ENCODE measurements around the gene PIGK. TPM values are rescaled to one million over a fixed set of nuclear protein-coding genes. Genes with fewer than 3 reads are reported as not detected.

Gene PIGK
- total and polyA plus RNA-seq, 7 donors, result 4.6 to 20.0 (median 15.9) TPM

DNA sequence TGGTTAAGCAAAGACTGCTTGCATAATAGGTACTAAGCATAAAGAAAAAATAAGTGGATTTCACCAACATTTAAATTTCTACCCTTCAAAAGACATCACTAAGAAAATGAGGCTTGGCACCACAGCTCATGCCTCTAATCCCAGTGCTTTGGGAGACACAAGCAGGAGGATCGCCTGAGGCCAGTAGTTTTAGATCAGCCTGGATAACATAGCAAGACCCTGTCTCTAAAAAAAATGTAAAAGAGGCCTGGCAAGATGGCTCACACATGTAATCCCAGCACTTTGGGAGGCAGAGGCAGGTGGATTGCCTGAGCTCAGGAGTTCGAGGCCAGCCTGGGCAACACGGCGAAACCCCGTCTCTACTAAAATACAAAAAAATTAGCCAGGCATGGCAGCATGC, 73.0 kb downstream of the PIGK start:
- H3K4me1 ChIP-seq, result no peaks in the 10 kb centered on the region
- whole genome bisulfite sequencing, 2 donors, result 94 to 96% methylated on average over 5 of the region's 5 CpGs
- no peaks in the 10 kb centered on the region for H3K36me3 ChIP-seq
- no peak for DNase-seq
- H3K9me3 ChIP-seq, result no peaks in the 10 kb centered on the region
- H3K4me3 ChIP-seq, result no peak overlapping the region
- no peak overlapping the region for H3K27ac ChIP-seq
- H3K27me3 ChIP-seq, result no peaks in the 10 kb centered on the region
- intact Hi-C loops (cut with DNase I), result loop anchor here (5.0 kb wide), 1 partner anchor 391 kb away; no protein-coding TSS in a partner anchor
- no peak for TF ChIP-seq POLR2A (IDR thresholded peaks at IDR 0.05)
- no peak for TF ChIP-seq POLR2AphosphoS5 (IDR thresholded peaks at IDR 0.05)
- no peak for TF ChIP-seq EP300 (IDR thresholded peaks at IDR 0.05)
- TF ChIP-seq, protein P1, sequence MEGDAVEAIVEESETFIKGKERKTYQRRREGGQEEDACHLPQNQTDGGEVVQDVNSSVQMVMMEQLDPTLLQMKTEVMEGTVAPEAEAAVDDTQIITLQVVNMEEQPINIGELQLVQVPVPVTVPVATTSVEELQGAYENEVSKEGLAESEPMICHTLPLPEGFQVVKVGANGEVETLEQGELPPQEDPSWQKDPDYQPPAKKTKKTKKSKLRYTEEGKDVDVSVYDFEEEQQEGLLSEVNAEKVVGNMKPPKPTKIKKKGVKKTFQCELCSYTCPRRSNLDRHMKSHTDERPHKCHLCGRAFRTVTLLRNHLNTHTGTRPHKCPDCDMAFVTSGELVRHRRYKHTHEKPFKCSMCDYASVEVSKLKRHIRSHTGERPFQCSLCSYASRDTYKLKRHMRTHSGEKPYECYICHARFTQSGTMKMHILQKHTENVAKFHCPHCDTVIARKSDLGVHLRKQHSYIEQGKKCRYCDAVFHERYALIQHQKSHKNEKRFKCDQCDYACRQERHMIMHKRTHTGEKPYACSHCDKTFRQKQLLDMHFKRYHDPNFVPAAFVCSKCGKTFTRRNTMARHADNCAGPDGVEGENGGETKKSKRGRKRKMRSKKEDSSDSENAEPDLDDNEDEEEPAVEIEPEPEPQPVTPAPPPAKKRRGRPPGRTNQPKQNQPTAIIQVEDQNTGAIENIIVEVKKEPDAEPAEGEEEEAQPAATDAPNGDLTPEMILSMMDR (IDR thresholded peaks at IDR 0.05), result no peak

DNA sequence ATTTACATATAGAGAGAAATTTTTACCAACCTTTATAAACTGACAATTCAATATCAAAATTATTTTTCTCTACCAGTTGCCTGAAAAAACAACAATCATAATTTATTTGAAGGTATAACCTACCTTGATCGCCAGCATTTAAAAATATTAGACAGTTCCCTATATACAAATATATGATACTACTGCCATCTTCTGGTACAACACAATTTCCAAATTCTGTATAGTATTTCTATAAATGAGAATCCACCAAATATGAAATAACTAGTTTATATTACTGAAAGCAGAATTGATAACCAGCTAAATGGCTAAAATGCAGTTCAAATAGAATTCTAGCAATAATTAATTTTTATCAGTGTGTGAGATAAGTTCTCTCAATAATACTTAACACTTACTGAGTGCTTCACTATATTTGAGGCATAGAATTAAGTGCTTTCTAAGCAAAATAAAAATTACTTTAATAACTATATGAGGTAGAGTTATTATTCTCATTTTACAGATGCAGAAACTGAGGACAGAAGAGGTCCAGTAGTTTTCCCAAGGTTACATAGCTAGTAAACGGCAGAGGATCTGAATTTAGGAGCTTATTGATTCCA, 75.6 kb downstream of the PIGK start:
- Histone ChIP-seq H3K4me1 (no peaks in the 10 kb centered on the region), H3K9me3 (no peaks in the 10 kb centered on the region), H3K27ac (no peak overlapping the region), H3K36me3 (no peaks in the 10 kb centered on the region), H3K27me3 (no peaks in the 10 kb centered on the region), H3K4me3 (no peak overlapping the region)
- 58 to 67% methylated on average over 2 of the region's 2 CpGs for WGBS, 2 donors
- TF ChIP-seq, protein P1 (IDR thresholded peaks at IDR 0.05), result peak in 1 of 4 experiments; percentile 10
- TF ChIP-seq POLR2A (IDR thresholded peaks at IDR 0.05) (no peak), POLR2AphosphoS5 (IDR thresholded peaks at IDR 0.05) (no peak), EP300 (IDR thresholded peaks at IDR 0.05) (no peak)
- DNase-seq, result no peak
- intact Hi-C loops (cut with DNase I), result loop anchor here (5.0 kb wide), 1 partner anchor 1151 kb away; no protein-coding TSS in a partner anchor

DNA sequence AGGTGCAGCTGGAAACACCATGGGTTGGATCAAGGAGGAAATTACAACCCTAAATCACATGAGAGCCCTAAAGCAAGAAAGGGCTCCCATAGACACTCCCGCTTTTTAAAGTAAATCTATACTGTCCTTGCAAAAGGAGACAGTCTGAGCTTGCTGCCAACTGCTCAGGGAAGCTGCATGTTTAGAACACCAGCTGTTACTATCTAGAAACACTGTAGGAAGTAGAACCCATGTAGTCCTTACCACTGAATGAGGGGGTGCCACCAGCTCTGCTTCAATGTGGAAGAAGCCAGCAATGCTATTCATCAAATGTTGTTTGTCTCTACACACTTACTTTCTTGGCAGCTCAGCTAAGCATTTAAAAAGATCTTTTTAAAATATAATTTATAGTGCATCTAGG, 79.8 kb downstream of the PIGK start:
- TF ChIP-seq POLR2AphosphoS5 (IDR thresholded peaks at IDR 0.05) (no peak), POLR2A (IDR thresholded peaks at IDR 0.05) (no peak), EP300 (IDR thresholded peaks at IDR 0.05) (no peak)
- TF ChIP-seq, protein P1 (IDR thresholded peaks at IDR 0.05), result no peak
- Histone ChIP-seq H3K9me3 (no peaks in the 10 kb centered on the region), H3K4me1 (no peaks in the 10 kb centered on the region), H3K27ac (no peak overlapping the region), H3K36me3 (no peaks in the 10 kb centered on the region), H3K4me3 (no peak overlapping the region), H3K27me3 (no peaks in the 10 kb centered on the region)
- 97 to 100% methylated on average over 1 of the region's 1 CpG for WGBS, 2 donors
- intact Hi-C loops (cut with DNase I), result no loop called here
- DNase-seq, result no peak

DNA sequence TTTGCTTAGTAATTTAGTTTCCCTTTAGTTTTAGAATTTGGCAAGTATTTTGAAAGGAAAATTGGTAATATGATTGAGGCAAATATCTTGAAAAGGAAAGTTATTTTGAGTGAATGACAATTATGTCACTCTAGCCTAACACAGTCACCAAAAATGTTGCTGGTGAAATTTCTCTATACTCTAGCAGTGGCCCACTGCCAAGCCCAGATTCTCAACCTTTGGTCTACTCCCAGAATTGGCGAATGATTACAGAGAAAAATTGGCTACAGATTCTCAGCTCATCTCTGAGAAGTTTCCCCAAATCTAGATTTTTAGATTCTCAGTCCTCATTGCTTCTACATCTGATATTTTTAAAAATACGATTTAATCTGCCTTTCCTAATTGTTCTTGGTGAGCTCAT, 84.9 kb downstream of the PIGK start:
- no peak for TF ChIP-seq EP300 (IDR thresholded peaks at IDR 0.05)
- TF ChIP-seq, protein P1 (IDR thresholded peaks at IDR 0.05), result no peak
- no peak for TF ChIP-seq POLR2A (IDR thresholded peaks at IDR 0.05)
- no peak for TF ChIP-seq POLR2AphosphoS5 (IDR thresholded peaks at IDR 0.05)
- Histone ChIP-seq H3K27me3 (no peaks in the 10 kb centered on the region), H3K27ac (no peak overlapping the region), H3K4me1 (no peaks in the 10 kb centered on the region), H3K36me3 (no peaks in the 10 kb centered on the region), H3K9me3 (no peaks in the 10 kb centered on the region), H3K4me3 (no peak overlapping the region)
- no peak for DNase-seq
- intact Hi-C loops (cut with DNase I), result no loop called here
- 65 to 90% methylated on average over 2 of the region's 2 CpGs for WGBS, 2 donors

Data from sigmoid colon (tissue), 7 donors.